ENCODE results near the gene LRP1.

DNA sequence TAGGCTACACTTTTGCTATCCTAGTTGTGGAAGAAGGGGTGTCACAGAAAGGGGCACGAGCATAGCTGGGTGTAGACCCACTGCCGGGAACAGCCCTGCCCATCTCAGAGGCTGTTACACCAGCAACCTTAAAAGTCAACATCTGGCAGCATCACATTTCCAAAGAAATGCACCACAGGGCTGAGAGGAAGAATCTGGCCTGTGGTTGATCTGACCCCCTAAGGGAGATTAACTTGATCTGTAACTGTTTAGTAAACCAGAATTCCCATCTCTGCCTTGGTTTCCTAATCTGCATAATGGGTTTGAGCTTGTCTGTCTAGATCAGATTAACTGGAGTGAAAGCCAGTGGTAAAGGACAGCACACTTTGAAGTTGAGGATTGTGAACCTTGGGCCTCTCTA is 17.8 kb downstream of the LRP1 start:
- TF ChIP-seq, protein P1, sequence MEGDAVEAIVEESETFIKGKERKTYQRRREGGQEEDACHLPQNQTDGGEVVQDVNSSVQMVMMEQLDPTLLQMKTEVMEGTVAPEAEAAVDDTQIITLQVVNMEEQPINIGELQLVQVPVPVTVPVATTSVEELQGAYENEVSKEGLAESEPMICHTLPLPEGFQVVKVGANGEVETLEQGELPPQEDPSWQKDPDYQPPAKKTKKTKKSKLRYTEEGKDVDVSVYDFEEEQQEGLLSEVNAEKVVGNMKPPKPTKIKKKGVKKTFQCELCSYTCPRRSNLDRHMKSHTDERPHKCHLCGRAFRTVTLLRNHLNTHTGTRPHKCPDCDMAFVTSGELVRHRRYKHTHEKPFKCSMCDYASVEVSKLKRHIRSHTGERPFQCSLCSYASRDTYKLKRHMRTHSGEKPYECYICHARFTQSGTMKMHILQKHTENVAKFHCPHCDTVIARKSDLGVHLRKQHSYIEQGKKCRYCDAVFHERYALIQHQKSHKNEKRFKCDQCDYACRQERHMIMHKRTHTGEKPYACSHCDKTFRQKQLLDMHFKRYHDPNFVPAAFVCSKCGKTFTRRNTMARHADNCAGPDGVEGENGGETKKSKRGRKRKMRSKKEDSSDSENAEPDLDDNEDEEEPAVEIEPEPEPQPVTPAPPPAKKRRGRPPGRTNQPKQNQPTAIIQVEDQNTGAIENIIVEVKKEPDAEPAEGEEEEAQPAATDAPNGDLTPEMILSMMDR (IDR thresholded peaks at IDR 0.05; ENCODE audit: low read depth, low read length): no peak
- TF ChIP-seq EZH2phosphoT487 (IDR thresholded peaks at IDR 0.05; ENCODE audit: low read depth): no peak

All from OCI-LY3 (cell line).